Endodermal cell (in vitro differentiated cells): ENCODE data around the gene SORCS2. TPM values are rescaled to one million over a fixed set of nuclear protein-coding genes. Genes with fewer than 3 reads are reported as not detected.

Experiments used
- DNase-seq: peaks from one replicate; pipeline ENCODE4 v3.0.0-alpha.2; 2017
- H3K27ac ChIP-seq: 2 replicates; pipeline ENCODE4 v1.5.1; 2013; ENCODE audit warnings: mild to moderate bottlenecking, low read depth, low read length, moderate library complexity
- H3K27me3 ChIP-seq: 2 replicates; pipeline ENCODE4 v1.6.1; 2013; ENCODE audit warnings: mild to moderate bottlenecking, low read length, moderate library complexity; ENCODE audit not compliant: insufficient read depth, control insufficient read depth, poor library complexity, severe bottlenecking
- H3K36me3 ChIP-seq: 2 replicates; pipeline ENCODE4 v1.7.0; 2013; ENCODE audit warnings: mild to moderate bottlenecking, low read length, moderate library complexity; ENCODE audit not compliant: control insufficient read depth, insufficient read depth
- H3K4me1 ChIP-seq: one replicate; pipeline ENCODE4 v1.7.0; 2013; ENCODE audit warnings: low read length; ENCODE audit not compliant: control insufficient read depth, insufficient read depth
- H3K4me3 ChIP-seq: 2 replicates; pipeline ENCODE4 v1.5.1; 2013; ENCODE audit warnings: mild to moderate bottlenecking, low read length, moderate library complexity
- H3K9ac ChIP-seq: 2 replicates; pipeline ENCODE4 v1.6.1; 2013; ENCODE audit warnings: mild to moderate bottlenecking, low read length, moderate library complexity; ENCODE audit not compliant: poor library complexity, severe bottlenecking; ENCODE audit errors: extremely low read depth
- H3K9me3 ChIP-seq: 2 replicates; pipeline ENCODE4 v1.6.1; 2013; ENCODE audit warnings: mild to moderate bottlenecking, low read length, moderate library complexity; ENCODE audit not compliant: control insufficient read depth
- H3K27ac Mint-ChIP-seq: 2 replicates; pipeline ENCODE4 v1.8.0; 2020; ENCODE audit warnings: mixed read lengths
- H3K27me3 Mint-ChIP-seq: 2 replicates; pipeline ENCODE4 v1.8.0; 2021; ENCODE audit warnings: mild to moderate bottlenecking, mixed read lengths; ENCODE audit not compliant: insufficient read depth
- H3K36me3 Mint-ChIP-seq: 2 replicates; pipeline ENCODE4 v1.8.0; 2020; ENCODE audit warnings: low read depth, mixed read lengths
- H3K4me1 Mint-ChIP-seq: 2 replicates; pipeline ENCODE4 v1.8.0; 2020; ENCODE audit warnings: mixed read lengths
- H3K4me3 Mint-ChIP-seq: 2 replicates; pipeline ENCODE4 v1.8.0; 2020; ENCODE audit warnings: mild to moderate bottlenecking, moderate library complexity, mixed read lengths
- H3K9me3 Mint-ChIP-seq: 2 replicates; pipeline ENCODE4 v1.8.0; 2020; ENCODE audit warnings: mild to moderate bottlenecking, mixed read lengths
- CTCF ChIP-seq: fragments of 200-600 bp; sonication (generic); conservative IDR thresholded peaks from 2 replicates; pipeline ENCODE4 v1.5.0; 2021; ENCODE audit warnings: antibody characterized with exemption, mild to moderate bottlenecking
- WGBS, 2 experiments: methylation state at CpG; one replicate each; pipeline versions ENCODE4 v1.1.5 to v1.1.7; 2013; ENCODE audit warnings: missing lambda C conversion rate in 2 of 2, mixed read lengths in 1 of 2; ENCODE audit not compliant: insufficient coverage in 1 of 2, insufficient read length in 1 of 2; 5-methylcytosine and 5-hydroxymethylcytosine counted together
- total RNA-seq, 2 donors: library from RNA; stranded (reverse); fragmentation: NEBNext Ultra II Directional in 1 of 2; extraction: Animal tissue kit (Norgen Biotek cat#: 25700) in 1 of 2; gene quantifications; 2 replicates in 1 of 2; 3 replicates in 1 of 2; pipeline ENCODE4 v1.2.1, GENCODE V29; 2021

SORCS2 gene
- total RNA-seq, 2 donors from 2014 or later: 1.4 to 1.9 TPM

- no peak overlapping the region for H3K27ac Mint-ChIP-seq
- peaks cover 3% of the 10 kb centered on the region for H3K4me1 ChIP-seq
Measured at GRCh38 chr4:7442574-7443162, 250.3 kb downstream of the SORCS2 start.

GRCh38 chr4:7444314-7444713 lies 252.0 kb downstream of the SORCS2 start:
- Histone ChIP-seq H3K9ac (no peak overlapping the region), H3K4me1 (peaks cover 3% of the 10 kb centered on the region), H3K4me3 (no peak overlapping the region), H3K27ac (no peak overlapping the region), H3K27me3 (no peaks in the 10 kb centered on the region), H3K9me3 (no peaks in the 10 kb centered on the region), H3K36me3 (no peaks in the 10 kb centered on the region)
- Mint-ChIP-seq H3K27ac (no peak overlapping the region), H3K9me3 (peaks cover 6% of the 10 kb centered on the region), H3K4me3 (no peak overlapping the region), H3K36me3 (no peaks in the 10 kb centered on the region), H3K27me3 (peaks cover 6% of the 10 kb centered on the region), H3K4me1 (no peaks in the 10 kb centered on the region)
- TF ChIP-seq CTCF: no peak
- 92 to 100% methylated on average over 1 to 3 of the region's 3 CpGs for WGBS, 2 experiments
- DNase-seq: no peak

More at GRCh38 chr4:7442574-7443162, 250.3 kb downstream of the SORCS2 start:
- Histone ChIP-seq H3K36me3 (no peaks in the 10 kb centered on the region), H3K27ac (no peak overlapping the region), H3K27me3 (no peaks in the 10 kb centered on the region), H3K4me3 (no peak overlapping the region), H3K9me3 (no peaks in the 10 kb centered on the region), H3K9ac (no peak overlapping the region)
- Mint-ChIP-seq H3K36me3 (no peaks in the 10 kb centered on the region), H3K4me3 (no peak overlapping the region), H3K9me3 (peaks cover 13% of the 10 kb centered on the region), H3K4me1 (no peaks in the 10 kb centered on the region), H3K27me3 (peaks cover 11% of the 10 kb centered on the region)
- TF ChIP-seq CTCF: no peak
- DNase-seq: no peak
- 85 to 94% methylated on average over 7 to 15 of the region's 15 CpGs for WGBS, 2 experiments

GRCh38 chr4:7444731-7445130 lies 252.4 kb downstream of the SORCS2 start:
- no peak for DNase-seq
- no peak overlapping the region for H3K9ac ChIP-seq
- H3K4me1 Mint-ChIP-seq: no peaks in the 10 kb centered on the region
- H3K9me3 ChIP-seq: no peaks in the 10 kb centered on the region
- H3K27me3 ChIP-seq: no peaks in the 10 kb centered on the region
- peaks cover 3% of the 10 kb centered on the region for H3K4me1 ChIP-seq
- no peaks in the 10 kb centered on the region for H3K36me3 Mint-ChIP-seq
- no peak overlapping the region for H3K27ac ChIP-seq
- H3K27me3 Mint-ChIP-seq: peaks cover 6% of the 10 kb centered on the region
- WGBS, 2 experiments: 91 to 96% methylated on average over 4 to 12 of the region's 12 CpGs
- H3K4me3 Mint-ChIP-seq: no peak overlapping the region
- H3K36me3 ChIP-seq: no peaks in the 10 kb centered on the region
- no peak overlapping the region for H3K27ac Mint-ChIP-seq
- H3K9me3 Mint-ChIP-seq: peaks cover 2% of the 10 kb centered on the region
- no peak for TF ChIP-seq CTCF
- H3K4me3 ChIP-seq: no peak overlapping the region
